ENCODE data around the gene NDUFV3. TPM values are rescaled to one million over a fixed set of nuclear protein-coding genes. Genes with fewer than 3 reads are reported as not detected.

NDUFV3 gene
- total and polyA plus RNA-seq, 10 donors: 12.0 to 38.8 (median 35.1) TPM

DNA sequence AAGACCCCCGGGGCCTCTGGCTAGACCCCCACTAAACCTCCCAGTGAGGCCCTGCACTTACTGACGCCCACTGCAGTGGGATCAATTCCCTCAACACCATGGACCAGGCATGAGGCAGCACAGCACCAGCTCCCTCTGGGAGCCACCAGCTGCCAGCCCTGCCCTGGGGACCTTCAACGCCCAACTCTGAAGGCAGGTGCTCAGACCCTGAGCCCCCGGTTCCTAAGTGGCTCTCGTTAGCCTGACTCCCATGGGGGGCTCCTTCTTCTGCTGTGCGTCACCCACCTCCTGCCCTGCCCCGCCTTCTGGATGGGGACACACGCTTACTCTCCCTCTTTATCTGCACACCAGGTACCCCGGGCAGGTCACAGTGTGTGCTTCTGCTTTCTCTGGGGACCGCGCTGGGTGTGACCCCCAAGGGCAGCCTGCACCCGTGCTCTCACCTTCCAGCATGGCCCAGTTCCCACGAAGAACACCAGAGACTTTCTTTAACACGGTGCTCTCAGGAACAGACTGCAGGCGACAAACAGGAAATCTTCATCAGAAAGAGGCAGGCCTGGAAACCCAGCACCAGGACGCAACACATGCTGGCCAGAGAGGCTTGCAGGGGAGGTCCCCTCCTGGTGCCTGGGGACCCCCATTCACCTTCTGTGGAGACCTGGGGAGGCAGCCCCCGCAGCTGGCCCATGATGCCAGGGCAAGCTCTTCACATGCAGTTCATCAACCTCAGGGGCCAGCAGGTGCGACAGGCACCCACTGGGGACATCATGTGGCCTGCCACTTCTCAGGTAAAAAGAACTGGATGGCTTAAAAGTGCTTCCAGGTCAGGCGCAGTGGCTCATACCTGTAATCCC lies 41.1 kb upstream of the NDUFV3 start:
- intact Hi-C loops (cut with DNase I; ENCODE audit: low total_unique reads): no loop called here
- peaks cover 0 to 94% (median 89%) of the 10 kb centered on the region in 6 donors for H3K36me3 ChIP-seq

DNA sequence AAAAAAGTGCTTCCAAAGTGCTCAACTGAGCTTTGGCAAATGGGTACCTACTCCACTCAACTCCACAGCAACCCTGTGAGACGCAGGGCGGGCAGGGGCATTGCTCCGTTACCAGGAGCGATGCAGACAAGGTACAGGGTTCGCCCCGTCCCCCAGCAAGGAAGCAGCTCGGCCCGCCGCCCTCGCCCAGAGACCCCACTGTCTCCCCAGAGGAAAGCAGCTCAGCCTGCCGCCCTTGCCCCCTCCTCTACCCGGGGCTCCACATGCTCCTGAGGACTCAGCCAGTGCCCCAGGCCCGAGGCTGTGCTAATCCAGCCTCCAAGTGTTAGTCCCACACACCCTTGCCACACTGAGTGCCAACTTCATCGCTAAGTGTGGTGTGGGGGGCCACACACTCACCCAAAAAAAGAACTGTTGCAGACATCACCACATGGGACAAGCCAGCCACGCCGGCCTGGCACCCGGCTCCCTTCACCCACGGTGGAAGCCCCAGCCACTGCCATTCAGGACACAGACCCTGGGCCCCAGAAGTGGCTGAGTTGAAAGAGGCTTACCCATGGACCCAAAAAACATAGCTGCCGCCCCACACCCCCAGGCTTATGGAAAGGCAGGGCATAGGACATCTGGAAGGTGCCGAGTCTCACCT lies 40.1 kb upstream of the NDUFV3 start:
- DNase-seq: no peak
- TF ChIP-seq POLR2AphosphoS5 (IDR thresholded peaks at IDR 0.05) (no peak), POLR2A (IDR thresholded peaks at IDR 0.05) (no peak)
- TF ChIP-seq, protein P1, sequence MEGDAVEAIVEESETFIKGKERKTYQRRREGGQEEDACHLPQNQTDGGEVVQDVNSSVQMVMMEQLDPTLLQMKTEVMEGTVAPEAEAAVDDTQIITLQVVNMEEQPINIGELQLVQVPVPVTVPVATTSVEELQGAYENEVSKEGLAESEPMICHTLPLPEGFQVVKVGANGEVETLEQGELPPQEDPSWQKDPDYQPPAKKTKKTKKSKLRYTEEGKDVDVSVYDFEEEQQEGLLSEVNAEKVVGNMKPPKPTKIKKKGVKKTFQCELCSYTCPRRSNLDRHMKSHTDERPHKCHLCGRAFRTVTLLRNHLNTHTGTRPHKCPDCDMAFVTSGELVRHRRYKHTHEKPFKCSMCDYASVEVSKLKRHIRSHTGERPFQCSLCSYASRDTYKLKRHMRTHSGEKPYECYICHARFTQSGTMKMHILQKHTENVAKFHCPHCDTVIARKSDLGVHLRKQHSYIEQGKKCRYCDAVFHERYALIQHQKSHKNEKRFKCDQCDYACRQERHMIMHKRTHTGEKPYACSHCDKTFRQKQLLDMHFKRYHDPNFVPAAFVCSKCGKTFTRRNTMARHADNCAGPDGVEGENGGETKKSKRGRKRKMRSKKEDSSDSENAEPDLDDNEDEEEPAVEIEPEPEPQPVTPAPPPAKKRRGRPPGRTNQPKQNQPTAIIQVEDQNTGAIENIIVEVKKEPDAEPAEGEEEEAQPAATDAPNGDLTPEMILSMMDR (IDR thresholded peaks at IDR 0.05 in 8 of 11, conservative IDR thresholded peaks at IDR 0.05 in 3 of 11): no peak
- WGBS, 5 donors: 94 to 97% (median 95%) methylated on average over 13 to 20 of the region's 20 CpGs
- Histone ChIP-seq H3K4me3 (no peak overlapping the region), H3K4me1 (no peaks in the 10 kb centered on the region), H3K36me3 (peaks cover 0 to 94% (median 88%) of the 10 kb centered on the region in 6 donors), H3K27ac (no peak overlapping the region), H3K27me3 (replicated peaks in 1 of 7) (no peaks in the 10 kb centered on the region), H3K9me3 (no peaks in the 10 kb centered on the region)
- intact Hi-C loops (cut with DNase I; ENCODE audit: low total_unique reads): no loop called here

More for the DNA sequence above, 41.1 kb upstream of the NDUFV3 start:
- TF ChIP-seq POLR2AphosphoS5 (IDR thresholded peaks at IDR 0.05) (no peak), POLR2A (IDR thresholded peaks at IDR 0.05) (no peak)
- TF ChIP-seq, protein P1 (IDR thresholded peaks at IDR 0.05 in 8 of 11, conservative IDR thresholded peaks at IDR 0.05 in 3 of 11): no peak
- Histone ChIP-seq H3K27ac (no peak overlapping the region), H3K4me3 (no peak overlapping the region), H3K4me1 (no peaks in the 10 kb centered on the region), H3K27me3 (replicated peaks in 1 of 7) (no peaks in the 10 kb centered on the region), H3K9me3 (no peaks in the 10 kb centered on the region)
- 85 to 90% (median 88%) methylated on average over 18 to 19 of the region's 19 CpGs for WGBS, 5 donors
- no peak for DNase-seq

DNA sequence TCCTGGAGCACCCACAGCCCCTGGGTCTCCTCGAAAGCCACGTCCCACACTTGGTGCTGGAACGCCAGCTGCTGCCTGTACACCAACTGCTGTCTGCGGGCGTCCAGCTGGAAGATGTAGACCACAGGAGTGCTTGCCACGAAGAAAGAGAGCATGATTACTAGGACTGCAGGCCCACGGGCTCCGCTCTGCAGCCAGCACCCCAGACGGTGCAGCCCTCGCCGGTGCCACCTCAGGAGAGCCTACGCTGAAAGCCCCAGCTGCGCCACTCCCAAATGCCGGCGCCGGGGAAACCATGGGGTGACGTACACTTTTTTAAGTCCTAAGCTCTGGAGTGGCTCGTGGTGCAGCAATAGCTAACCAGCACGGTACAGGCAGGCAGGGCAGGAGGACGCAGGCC lies 39.5 kb upstream of the NDUFV3 start:
- no peaks in the 10 kb centered on the region for H3K27me3 ChIP-seq (replicated peaks in 1 of 7)
- H3K27ac ChIP-seq: no peak overlapping the region
- WGBS, 5 donors: 93 to 98% (median 96%) methylated on average over 19 to 20 of the region's 20 CpGs
- DNase-seq: no peak
- H3K4me3 ChIP-seq: no peak overlapping the region
- H3K9me3 ChIP-seq: no peaks in the 10 kb centered on the region
- intact Hi-C loops (cut with DNase I; ENCODE audit: low total_unique reads): no loop called here
- no peaks in the 10 kb centered on the region for H3K4me1 ChIP-seq
- H3K36me3 ChIP-seq: peaks cover 0 to 98% (median 93%) of the 10 kb centered on the region in 6 donors
- TF ChIP-seq POLR2A (IDR thresholded peaks at IDR 0.05) (no peak), POLR2AphosphoS5 (IDR thresholded peaks at IDR 0.05) (no peak)
- TF ChIP-seq, protein P1 (IDR thresholded peaks at IDR 0.05 in 8 of 11, conservative IDR thresholded peaks at IDR 0.05 in 3 of 11): no peak

Data from spleen (tissue), 11 donors.